GM18861 (cell line): ENCODE results near the gene MYBPH.

Source experiments
- ATAC-seq: cut with Tn5 transposase; IDR thresholded peaks from one replicate; pipeline ENCODE4 v1.9.1; 2021; ENCODE audit not compliant: unreplicated experiment

Gene MYBPH

GRCh38 chr1:203150511-203151297 lies 24.9 kb downstream of the MYBPH start:
- ATAC-seq: no peak

DNA sequence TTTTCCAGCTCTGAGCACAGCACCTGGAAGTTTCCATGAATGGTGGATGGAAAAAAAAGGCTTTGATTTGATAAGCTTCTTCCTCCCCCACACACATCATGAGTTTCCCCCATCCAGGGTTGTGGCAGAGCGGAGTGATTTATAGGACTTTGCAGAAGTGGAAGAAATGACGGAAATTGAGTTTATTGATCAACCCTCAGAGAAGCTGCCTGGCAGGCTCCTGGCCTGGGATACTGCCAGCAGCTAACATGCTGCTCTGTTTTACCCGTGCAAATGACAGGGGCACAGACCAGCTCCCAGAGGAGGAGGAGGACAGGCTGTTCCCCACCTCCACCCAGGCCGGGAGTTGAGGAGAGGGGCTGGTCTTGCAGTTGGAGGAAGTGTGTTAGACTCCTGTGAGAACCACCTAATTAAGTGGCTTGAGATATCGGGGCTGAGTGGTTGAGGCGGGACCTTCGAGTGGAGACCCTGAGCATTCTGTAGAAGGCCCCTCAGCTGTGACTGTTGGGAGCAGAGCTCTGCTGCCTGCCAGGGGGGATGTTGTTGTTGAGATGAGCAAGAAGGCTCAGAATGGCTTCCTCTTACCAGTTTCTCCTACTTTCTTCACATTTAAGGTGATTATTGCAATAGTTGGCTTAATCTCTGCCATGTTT lies 26.3 kb downstream of the MYBPH start:
- no peak for ATAC-seq

- ATAC-seq: no peak
Measured at GRCh38 chr1:203148579-203148978, 27.0 kb downstream of the MYBPH start.

DNA sequence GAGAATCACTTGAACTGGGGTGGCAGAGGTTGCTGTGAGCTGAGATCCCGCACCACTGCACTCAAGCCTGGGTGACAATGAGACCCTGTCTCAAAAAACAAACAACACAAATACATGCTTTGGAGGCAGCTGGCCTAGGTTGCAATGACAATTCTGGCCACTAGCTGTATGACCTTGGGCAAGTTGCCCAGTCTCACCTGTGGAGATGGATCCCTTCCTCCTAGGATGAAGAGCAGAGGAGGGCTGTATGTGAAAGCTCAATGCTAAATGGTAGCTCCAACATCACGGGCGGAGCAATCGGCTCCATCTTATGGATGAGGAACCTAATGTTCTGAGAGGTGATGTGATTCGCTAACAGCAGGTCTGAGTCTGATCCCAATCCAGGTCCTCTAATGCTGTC lies 27.5 kb downstream of the MYBPH start:
- no peak for ATAC-seq

GRCh38 chr1:203147376-203147775 lies 28.2 kb downstream of the MYBPH start:
- no peak for ATAC-seq

DNA sequence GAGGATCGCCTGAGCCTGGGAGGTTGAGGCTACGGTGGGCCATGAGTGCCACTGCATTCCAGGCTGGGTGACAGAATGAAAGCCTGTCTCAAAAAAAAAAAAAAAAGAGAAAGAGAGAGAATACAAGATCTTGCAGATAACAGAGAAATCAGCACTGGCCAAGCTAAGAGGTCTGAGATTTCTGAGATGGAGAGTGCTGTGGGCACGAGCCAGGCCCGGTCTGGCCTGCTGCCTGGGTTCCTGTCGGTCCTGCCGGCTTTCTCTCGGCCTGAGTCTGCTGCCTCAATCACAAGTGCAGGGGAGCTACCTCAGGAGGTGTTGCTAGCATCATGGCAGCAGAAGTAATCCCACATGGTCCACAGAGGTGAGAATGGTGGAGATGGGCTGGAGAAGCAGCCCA lies 29.1 kb downstream of the MYBPH start:
- no peak for ATAC-seq

DNA sequence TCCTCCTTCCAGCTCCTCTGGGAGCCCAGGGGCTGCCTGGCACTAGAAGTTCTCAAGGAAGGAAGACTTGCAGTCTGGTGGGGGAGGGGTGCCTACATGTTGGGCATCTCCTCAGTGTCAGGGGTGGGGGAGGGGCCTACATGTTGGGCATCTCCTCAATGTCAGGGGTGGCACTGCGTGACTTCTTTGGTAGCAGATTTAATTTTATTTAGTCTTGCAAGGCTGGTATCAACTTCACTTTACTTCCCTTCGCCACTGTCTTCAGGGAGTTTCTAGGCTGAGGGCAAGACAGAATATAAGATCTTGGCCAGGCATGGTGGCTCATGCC lies 29.6 kb downstream of the MYBPH start:
- ATAC-seq: no peak

DNA sequence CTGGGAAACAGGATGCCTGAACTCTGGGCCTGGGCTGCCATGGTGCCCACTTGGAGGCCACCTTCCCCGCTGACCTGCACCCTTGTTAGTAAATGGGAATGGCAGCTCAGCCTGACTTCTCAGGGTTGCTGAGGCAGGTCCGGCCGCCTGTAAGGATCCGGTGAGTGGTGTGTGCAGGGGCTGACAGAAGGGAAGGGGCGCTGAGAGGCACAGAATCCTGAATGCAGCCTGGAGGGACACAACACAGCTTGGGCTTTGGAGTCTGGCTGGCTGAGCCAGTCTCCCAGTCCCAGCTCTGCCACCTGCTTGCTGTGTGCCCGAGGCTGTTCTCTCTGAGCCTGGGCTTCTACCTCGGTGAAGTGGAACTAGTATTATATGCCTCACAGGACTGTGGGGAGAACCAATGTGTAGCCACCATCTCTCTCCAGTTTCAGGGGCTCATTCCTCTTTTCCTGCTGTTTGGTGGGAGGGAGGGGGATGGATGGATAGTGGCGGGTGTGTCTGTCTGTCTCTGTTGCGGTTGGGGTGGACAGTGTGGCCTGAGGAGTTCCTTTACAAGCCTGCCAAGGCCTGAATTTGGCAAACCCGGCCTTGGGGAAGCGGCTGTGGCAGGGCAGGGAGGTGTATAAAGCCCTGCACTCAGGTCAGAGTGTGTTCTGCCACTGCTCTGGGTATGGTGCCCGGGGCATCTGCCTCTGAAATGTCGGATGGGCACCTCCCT lies 30.1 kb downstream of the MYBPH start:
- ATAC-seq: no peak

GRCh38 chr1:203144661-203145060 lies 31.0 kb downstream of the MYBPH start:
- no peak for ATAC-seq

DNA sequence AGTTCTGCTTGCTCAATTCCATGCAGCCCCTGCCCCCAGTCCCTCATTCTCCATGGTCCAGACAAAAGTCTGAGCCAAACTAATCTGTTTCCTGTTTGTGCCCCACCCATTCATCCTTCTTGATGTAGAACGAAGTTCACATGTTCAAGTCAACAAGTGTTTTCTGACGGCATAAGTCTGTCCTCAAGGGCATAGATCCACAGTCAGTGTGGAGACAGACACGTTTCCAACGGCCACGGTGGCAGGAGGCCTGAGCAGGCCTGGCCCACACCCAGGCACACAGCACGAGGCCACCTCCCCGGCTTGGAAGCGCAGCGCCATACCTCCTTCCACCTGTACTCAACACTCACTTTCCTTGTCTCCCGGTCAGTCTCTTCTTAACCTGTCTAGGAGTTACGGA lies 32.0 kb downstream of the MYBPH start:
- no peak for ATAC-seq

DNA sequence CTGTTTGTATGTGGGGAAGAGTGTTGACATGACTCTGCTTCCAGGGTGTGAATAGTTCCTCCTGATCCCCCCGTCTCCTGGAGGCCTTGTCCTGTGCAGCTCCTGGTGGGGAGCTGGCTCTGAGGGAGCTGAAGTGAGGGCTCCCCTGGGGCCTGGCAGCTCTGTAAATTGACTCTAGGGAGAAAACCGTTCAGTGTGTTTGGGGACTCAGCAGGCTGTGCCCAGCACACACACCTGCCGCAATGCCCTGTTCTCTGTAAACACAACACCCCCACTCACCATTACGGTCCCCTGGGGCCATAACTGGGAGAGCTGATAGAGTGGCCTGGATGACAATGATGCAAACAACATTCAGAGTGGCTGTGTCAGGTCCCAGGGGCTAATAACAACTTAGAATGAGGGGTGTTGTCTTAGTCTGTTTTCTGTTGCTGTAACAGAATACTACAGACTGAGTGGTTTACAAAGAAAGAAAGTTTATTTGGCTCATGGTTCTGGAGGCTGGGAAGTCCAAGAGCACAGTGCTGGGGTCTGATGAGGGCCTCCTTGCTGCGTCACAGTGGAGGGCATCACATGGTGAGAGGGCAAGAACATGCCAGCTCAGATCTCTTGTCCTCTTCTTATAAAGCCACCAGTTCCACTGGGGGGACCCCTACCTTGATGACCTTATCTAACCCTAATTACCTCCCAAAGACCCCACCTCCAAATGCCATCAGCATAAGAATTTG lies 32.8 kb downstream of the MYBPH start:
- no peak for ATAC-seq

DNA sequence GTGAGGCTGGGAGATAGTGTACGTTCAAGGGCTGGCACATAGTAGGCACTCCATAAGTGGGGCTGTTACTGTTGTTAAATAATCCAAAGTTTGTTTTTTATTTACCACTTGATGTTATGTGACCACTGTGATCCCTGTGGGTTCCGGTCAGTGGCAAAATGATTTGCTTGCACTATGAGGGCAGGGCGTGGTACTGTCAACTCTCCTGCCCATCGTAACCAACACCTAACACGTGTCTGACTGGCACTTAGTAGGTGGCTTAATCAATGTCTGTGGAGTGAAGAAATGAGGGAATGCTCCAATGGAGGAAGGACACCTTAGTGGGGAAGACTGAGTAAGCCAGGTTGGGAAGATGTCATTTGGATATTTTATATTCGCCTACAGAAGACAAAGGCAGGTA lies 33.5 kb downstream of the MYBPH start:
- ATAC-seq: no peak

GRCh38 chr1:203140743-203141520 lies 34.7 kb downstream of the MYBPH start:
- ATAC-seq: no peak

DNA sequence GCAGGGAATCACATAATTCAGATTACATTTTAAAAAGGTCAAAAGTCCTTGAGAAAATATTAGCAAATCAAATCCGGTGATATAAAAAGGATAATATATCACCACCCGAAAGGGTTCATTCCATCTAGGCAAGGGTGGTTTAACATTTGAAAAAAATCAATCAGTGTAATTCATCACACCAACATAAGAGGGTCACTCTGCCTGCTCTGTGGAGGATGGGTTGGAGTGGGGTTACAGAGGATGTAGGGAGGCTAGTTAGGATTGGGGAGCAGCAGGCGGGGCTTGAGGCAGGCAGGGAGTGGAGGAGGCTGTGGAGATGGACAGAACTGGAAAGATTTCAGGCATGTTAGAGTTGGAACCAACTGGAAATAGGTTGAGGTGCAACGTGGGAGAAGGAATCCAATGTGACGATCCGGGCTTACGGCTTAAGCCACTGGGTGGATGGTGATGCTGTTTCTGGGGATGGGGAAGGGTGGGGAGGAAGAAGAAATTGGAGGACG lies 35.6 kb downstream of the MYBPH start:
- ATAC-seq: no peak

- ATAC-seq: no peak
Measured at GRCh38 chr1:203138066-203138465, 37.6 kb downstream of the MYBPH start.

- no peak for ATAC-seq
Measured at GRCh38 chr1:203137324-203137723, 38.3 kb downstream of the MYBPH start.

GRCh38 chr1:203136409-203137042 lies 39.1 kb downstream of the MYBPH start:
- no peak for ATAC-seq

DNA sequence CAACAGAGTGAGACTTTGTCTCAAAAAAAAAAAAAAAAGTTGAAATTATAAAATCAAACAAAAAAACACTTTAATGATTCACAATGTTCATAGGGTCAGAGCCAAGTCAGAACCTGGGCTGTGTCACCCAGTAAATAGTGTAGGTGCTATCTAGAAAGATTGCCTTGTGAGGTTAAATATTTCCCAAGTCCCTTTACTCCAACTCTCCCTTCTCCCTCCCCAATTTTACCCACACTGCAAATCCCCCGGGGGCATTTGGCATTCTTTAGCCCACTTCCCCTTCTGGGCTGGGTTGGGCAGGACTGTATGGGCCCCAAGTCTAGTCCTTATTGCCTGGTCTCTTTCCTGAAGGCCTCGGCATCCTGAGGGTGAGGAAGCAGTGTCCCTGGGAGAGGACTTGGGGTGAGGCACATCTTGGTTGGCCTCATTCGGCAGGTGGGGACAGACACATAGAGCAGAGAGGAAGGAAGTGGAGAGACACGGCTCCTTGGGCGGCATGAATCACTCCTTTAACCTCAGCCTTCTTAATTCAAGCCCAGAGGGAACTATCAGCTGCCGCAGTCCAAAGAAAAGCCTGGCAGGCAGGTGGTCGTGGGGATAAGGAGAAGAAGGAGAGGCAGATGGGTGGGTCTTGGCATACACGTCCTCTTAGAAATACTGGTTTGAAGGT lies 39.9 kb downstream of the MYBPH start:
- no peak for ATAC-seq

- no peak for ATAC-seq
Measured at GRCh38 chr1:203133970-203134725, 41.5 kb downstream of the MYBPH start.
